ENCODE results near the gene SP110.

Gene SP110

GRCh38 chr2:230160112-230160660 lies 59.6 kb downstream of the SP110 start:
- H3K4me3 ChIP-seq: no peak overlapping the region
- peak; percentile 68 for TF ChIP-seq CTCF (IDR thresholded peaks at IDR 0.05)
- DNase-seq (ENCODE audit: low spot score): no peak
- no peak overlapping the region for H3K27ac ChIP-seq

GRCh38 chr2:230158468-230158867 lies 61.3 kb downstream of the SP110 start:
- no peak for DNase-seq (ENCODE audit: low spot score)
- TF ChIP-seq CTCF (IDR thresholded peaks at IDR 0.05): no peak
- Histone ChIP-seq H3K27ac (no peak overlapping the region), H3K4me3 (no peak overlapping the region)

GRCh38 chr2:230156782-230157699 lies 62.7 kb downstream of the SP110 start:
- no peak for TF ChIP-seq CTCF (IDR thresholded peaks at IDR 0.05)
- no peak overlapping the region for H3K27ac ChIP-seq
- no peak for DNase-seq (ENCODE audit: low spot score)
- no peak overlapping the region for H3K4me3 ChIP-seq

GRCh38 chr2:230155359-230155758 lies 64.4 kb downstream of the SP110 start:
- DNase-seq (ENCODE audit: low spot score): no peak
- no peak for TF ChIP-seq CTCF (IDR thresholded peaks at IDR 0.05)
- Histone ChIP-seq H3K27ac (no peak overlapping the region), H3K4me3 (no peak overlapping the region)

- TF ChIP-seq CTCF (IDR thresholded peaks at IDR 0.05): no peak
- Histone ChIP-seq H3K4me3 (no peak overlapping the region), H3K27ac (no peak overlapping the region)
- DNase-seq (ENCODE audit: low spot score): no peak
Observed at GRCh38 chr2:230153390-230153976, 66.3 kb downstream of the SP110 start.

GRCh38 chr2:230152334-230152733 lies 67.5 kb downstream of the SP110 start:
- DNase-seq (ENCODE audit: low spot score): no peak
- no peak for TF ChIP-seq CTCF (IDR thresholded peaks at IDR 0.05)
- Histone ChIP-seq H3K4me3 (no peak overlapping the region), H3K27ac (no peak overlapping the region)
